Endodermal cell (in vitro differentiated cells): ENCODE measurements around the gene SLC6A1. TPM values are rescaled to one million over a fixed set of nuclear protein-coding genes. Genes with fewer than 3 reads are reported as not detected.

ENCODE experiments used
- DNase-seq: peaks from one replicate; pipeline ENCODE4 v3.0.0-alpha.2; 2017
- H3K27ac ChIP-seq: 2 replicates; pipeline ENCODE4 v1.5.1; 2013; ENCODE audit warnings: mild to moderate bottlenecking, low read depth, low read length, moderate library complexity
- H3K27me3 ChIP-seq: 2 replicates; pipeline ENCODE4 v1.6.1; 2013; ENCODE audit warnings: mild to moderate bottlenecking, low read length, moderate library complexity; ENCODE audit not compliant: insufficient read depth, control insufficient read depth, poor library complexity, severe bottlenecking
- H3K36me3 ChIP-seq: 2 replicates; pipeline ENCODE4 v1.7.0; 2013; ENCODE audit warnings: mild to moderate bottlenecking, low read length, moderate library complexity; ENCODE audit not compliant: control insufficient read depth, insufficient read depth
- H3K4me1 ChIP-seq: one replicate; pipeline ENCODE4 v1.7.0; 2013; ENCODE audit warnings: low read length; ENCODE audit not compliant: control insufficient read depth, insufficient read depth
- H3K4me3 ChIP-seq: 2 replicates; pipeline ENCODE4 v1.5.1; 2013; ENCODE audit warnings: mild to moderate bottlenecking, low read length, moderate library complexity
- H3K9ac ChIP-seq: 2 replicates; pipeline ENCODE4 v1.6.1; 2013; ENCODE audit warnings: mild to moderate bottlenecking, low read length, moderate library complexity; ENCODE audit not compliant: poor library complexity, severe bottlenecking; ENCODE audit errors: extremely low read depth
- H3K9me3 ChIP-seq: 2 replicates; pipeline ENCODE4 v1.6.1; 2013; ENCODE audit warnings: mild to moderate bottlenecking, low read length, moderate library complexity; ENCODE audit not compliant: control insufficient read depth
- H3K27ac Mint-ChIP-seq: 2 replicates; pipeline ENCODE4 v1.8.0; 2020; ENCODE audit warnings: mixed read lengths
- H3K27me3 Mint-ChIP-seq: 2 replicates; pipeline ENCODE4 v1.8.0; 2021; ENCODE audit warnings: mild to moderate bottlenecking, mixed read lengths; ENCODE audit not compliant: insufficient read depth
- H3K36me3 Mint-ChIP-seq: 2 replicates; pipeline ENCODE4 v1.8.0; 2020; ENCODE audit warnings: low read depth, mixed read lengths
- H3K4me1 Mint-ChIP-seq: 2 replicates; pipeline ENCODE4 v1.8.0; 2020; ENCODE audit warnings: mixed read lengths
- H3K4me3 Mint-ChIP-seq: 2 replicates; pipeline ENCODE4 v1.8.0; 2020; ENCODE audit warnings: mild to moderate bottlenecking, moderate library complexity, mixed read lengths
- H3K9me3 Mint-ChIP-seq: 2 replicates; pipeline ENCODE4 v1.8.0; 2020; ENCODE audit warnings: mild to moderate bottlenecking, mixed read lengths
- CTCF ChIP-seq: fragments of 200-600 bp; sonication (generic); conservative IDR thresholded peaks from 2 replicates; pipeline ENCODE4 v1.5.0; 2021; ENCODE audit warnings: antibody characterized with exemption, mild to moderate bottlenecking
- WGBS, 2 experiments: methylation state at CpG; one replicate each; pipeline versions ENCODE4 v1.1.5 to v1.1.7; 2013; ENCODE audit warnings: missing lambda C conversion rate in 2 of 2, mixed read lengths in 1 of 2; ENCODE audit not compliant: insufficient coverage in 1 of 2, insufficient read length in 1 of 2; 5-methylcytosine and 5-hydroxymethylcytosine counted together
- total RNA-seq, 2 donors: library from RNA; stranded (reverse); fragmentation: NEBNext Ultra II Directional in 1 of 2; extraction: Animal tissue kit (Norgen Biotek cat#: 25700) in 1 of 2; gene quantifications; 2 replicates in 1 of 2; 3 replicates in 1 of 2; pipeline ENCODE4 v1.2.1, GENCODE V29; 2021

SLC6A1 gene
- total RNA-seq, 2 donors from 2014 or later = 0.42 to 3.6 TPM

GRCh38 chr3:10973046-10973595 is 19.4 kb upstream of the SLC6A1 start:
- peaks cover 10% of the 10 kb centered on the region for H3K27me3 Mint-ChIP-seq
- DNase-seq = no peak
- no peak overlapping the region for H3K27ac Mint-ChIP-seq
- Histone ChIP-seq H3K9me3 (no peaks in the 10 kb centered on the region), H3K9ac (no peak overlapping the region), H3K27me3 (no peaks in the 10 kb centered on the region), H3K4me3 (no peak overlapping the region), H3K4me1 (no peaks in the 10 kb centered on the region), H3K27ac (no peak overlapping the region), H3K36me3 (no peaks in the 10 kb centered on the region)
- 90 to 91% methylated on average over 12 to 13 of the region's 13 CpGs for WGBS, 2 experiments
- H3K4me1 Mint-ChIP-seq = peaks cover 10% of the 10 kb centered on the region
- H3K9me3 Mint-ChIP-seq = no peaks in the 10 kb centered on the region
- H3K36me3 Mint-ChIP-seq = no peaks in the 10 kb centered on the region
- TF ChIP-seq CTCF = peak; percentile 52
- H3K4me3 Mint-ChIP-seq = no peak overlapping the region

- Mint-ChIP-seq H3K9me3 (no peaks in the 10 kb centered on the region), H3K4me1 (peaks cover 16% of the 10 kb centered on the region), H3K4me3 (no peak overlapping the region), H3K36me3 (no peaks in the 10 kb centered on the region), H3K27me3 (peaks cover 12% of the 10 kb centered on the region), H3K27ac (no peak overlapping the region)
- no peaks in the 10 kb centered on the region for H3K36me3 ChIP-seq
- H3K9me3 ChIP-seq = no peaks in the 10 kb centered on the region
- H3K27ac ChIP-seq = no peak overlapping the region
- TF ChIP-seq CTCF = no peak
- H3K27me3 ChIP-seq = no peaks in the 10 kb centered on the region
- no peak overlapping the region for H3K9ac ChIP-seq
- no peaks in the 10 kb centered on the region for H3K4me1 ChIP-seq
- WGBS, 2 experiments = 43 to 80% methylated on average over 2 to 7 of the region's 7 CpGs
- H3K4me3 ChIP-seq = no peak overlapping the region
- DNase-seq = no peak
These were observed 18.4 kb upstream of the SLC6A1 start for GRCh38 chr3:10974131-10974530.

GRCh38 chr3:10974746-10975375 is 17.7 kb upstream of the SLC6A1 start:
- Histone ChIP-seq H3K4me3 (no peak overlapping the region), H3K36me3 (no peaks in the 10 kb centered on the region), H3K9me3 (no peaks in the 10 kb centered on the region), H3K9ac (no peak overlapping the region), H3K4me1 (no peaks in the 10 kb centered on the region), H3K27me3 (no peaks in the 10 kb centered on the region), H3K27ac (no peak overlapping the region)
- Mint-ChIP-seq H3K4me1 (peaks cover 16% of the 10 kb centered on the region), H3K9me3 (no peaks in the 10 kb centered on the region), H3K36me3 (no peaks in the 10 kb centered on the region), H3K4me3 (no peak overlapping the region), H3K27ac (no peak overlapping the region), H3K27me3 (peaks cover 13% of the 10 kb centered on the region)
- no peak for DNase-seq
- no peak for TF ChIP-seq CTCF
- WGBS, 2 experiments = 80 to 86% methylated on average over 6 to 7 of the region's 7 CpGs
